Measurements from ENCODE around the gene MYO10.
"Not testable (repeated sequence)": the region's sequence is repeated elsewhere in the genome, so short reads cannot be mapped to it uniquely, and the experiment has no call there.

MYO10 gene

GRCh38 chr5:16740066-16740810 lies 195.8 kb downstream of the MYO10 start:
- TF ChIP-seq, protein P1, sequence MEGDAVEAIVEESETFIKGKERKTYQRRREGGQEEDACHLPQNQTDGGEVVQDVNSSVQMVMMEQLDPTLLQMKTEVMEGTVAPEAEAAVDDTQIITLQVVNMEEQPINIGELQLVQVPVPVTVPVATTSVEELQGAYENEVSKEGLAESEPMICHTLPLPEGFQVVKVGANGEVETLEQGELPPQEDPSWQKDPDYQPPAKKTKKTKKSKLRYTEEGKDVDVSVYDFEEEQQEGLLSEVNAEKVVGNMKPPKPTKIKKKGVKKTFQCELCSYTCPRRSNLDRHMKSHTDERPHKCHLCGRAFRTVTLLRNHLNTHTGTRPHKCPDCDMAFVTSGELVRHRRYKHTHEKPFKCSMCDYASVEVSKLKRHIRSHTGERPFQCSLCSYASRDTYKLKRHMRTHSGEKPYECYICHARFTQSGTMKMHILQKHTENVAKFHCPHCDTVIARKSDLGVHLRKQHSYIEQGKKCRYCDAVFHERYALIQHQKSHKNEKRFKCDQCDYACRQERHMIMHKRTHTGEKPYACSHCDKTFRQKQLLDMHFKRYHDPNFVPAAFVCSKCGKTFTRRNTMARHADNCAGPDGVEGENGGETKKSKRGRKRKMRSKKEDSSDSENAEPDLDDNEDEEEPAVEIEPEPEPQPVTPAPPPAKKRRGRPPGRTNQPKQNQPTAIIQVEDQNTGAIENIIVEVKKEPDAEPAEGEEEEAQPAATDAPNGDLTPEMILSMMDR (conservative IDR thresholded peaks at IDR 0.05; ENCODE audit: low read depth, low read length), result no peak
- no peak overlapping the region for H3K4me3 ChIP-seq (ENCODE audit: low read length)
- DNase-seq (ENCODE audit: low read depth), result no peak

GRCh38 chr5:16738393-16738792 lies 197.7 kb downstream of the MYO10 start:
- not testable (repeated sequence) for DNase-seq (ENCODE audit: low read depth); H3K4me3 ChIP-seq (ENCODE audit: low read length)

DNA sequence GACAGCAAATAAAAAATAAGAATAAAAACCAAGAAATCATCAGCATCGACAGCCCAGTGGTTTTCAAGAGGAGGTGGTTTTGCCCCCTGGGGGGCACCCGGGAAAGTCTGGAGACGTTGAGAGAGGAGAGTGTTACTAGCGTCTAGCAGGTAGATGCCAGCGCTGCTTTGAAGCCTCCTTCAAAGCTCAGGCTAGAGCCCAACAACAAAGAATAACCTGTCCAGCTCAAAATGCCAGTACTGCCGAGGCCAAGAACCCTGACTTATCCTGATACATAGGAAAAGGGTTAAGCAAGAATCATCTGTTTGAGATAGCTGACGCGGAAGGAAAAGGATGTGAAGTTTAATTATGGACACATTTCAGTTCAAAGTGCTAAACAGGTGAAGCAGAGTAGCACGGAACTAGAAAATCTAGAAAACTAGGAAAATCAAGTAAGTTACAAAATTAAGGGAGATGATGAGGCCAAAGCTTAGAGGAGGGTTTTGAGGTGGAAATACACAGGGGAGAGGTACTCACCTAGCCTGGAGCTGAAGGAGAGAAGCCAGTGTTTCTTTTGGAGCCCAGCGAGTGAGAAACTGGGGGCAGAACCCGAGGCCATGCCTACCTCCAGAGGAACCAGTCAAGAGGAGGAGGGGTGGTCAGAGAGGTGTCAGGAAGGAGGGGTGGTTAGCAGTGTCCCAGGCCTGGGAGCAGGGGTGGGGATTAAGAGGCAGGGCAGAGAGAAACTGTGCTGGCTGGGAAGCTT lies 198.3 kb downstream of the MYO10 start:
- TF ChIP-seq, protein P1 (conservative IDR thresholded peaks at IDR 0.05; ENCODE audit: low read depth, low read length), result no peak
- H3K4me3 ChIP-seq (ENCODE audit: low read length), result no peak overlapping the region

GRCh38 chr5:16737209-16737608 lies 198.9 kb downstream of the MYO10 start:
- TF ChIP-seq, protein P1 (conservative IDR thresholded peaks at IDR 0.05; ENCODE audit: low read depth, low read length), result no peak
- no peak overlapping the region for H3K4me3 ChIP-seq (ENCODE audit: low read length)
- no peak for DNase-seq (ENCODE audit: low read depth)

More for the DNA sequence above, 198.3 kb downstream of the MYO10 start:
- DNase-seq (ENCODE audit: low read depth), result no peak

DNA sequence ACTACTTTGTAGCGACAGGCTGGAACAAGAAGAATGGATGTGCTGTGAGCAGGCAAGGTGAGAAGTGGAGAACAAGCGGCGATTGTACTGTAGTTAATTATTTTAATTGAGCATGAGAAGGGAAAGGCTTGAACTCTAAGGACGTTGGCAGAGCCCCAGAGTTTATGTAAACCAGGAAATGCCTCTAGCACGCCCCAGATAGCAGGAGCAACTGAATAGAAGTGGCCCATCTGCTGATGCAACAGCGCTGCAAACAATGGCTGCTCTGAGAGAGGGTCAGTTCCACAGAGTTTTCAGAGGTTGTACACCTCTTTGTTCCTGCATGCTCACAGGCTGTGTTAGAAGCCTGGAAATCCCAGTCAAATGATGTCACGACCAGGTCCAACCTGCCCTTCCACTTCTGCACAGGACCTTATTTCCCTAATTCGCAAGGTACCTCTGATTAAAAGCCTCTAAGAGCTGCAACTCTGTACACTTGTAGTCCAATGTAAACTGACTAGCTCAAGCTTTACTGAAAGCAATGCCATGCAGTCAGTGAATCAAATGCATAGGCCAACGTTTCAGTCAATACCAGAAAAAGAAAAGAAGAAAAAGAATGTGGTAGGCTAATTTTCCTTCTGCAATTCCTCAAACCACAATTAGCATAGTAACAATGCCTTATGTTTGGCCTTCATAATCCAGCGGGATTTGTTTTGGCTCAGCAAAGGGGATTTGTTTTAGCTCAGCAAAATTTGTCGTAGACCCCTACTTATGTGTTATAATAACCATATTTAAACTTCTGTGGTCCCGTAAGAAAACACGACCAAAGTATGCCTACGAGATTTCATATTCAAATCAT lies 199.7 kb downstream of the MYO10 start:
- TF ChIP-seq, protein P1 (conservative IDR thresholded peaks at IDR 0.05; ENCODE audit: low read depth, low read length), result no peak
- no peak overlapping the region for H3K4me3 ChIP-seq (ENCODE audit: low read length)
- DNase-seq (ENCODE audit: low read depth), result no peak

DNA sequence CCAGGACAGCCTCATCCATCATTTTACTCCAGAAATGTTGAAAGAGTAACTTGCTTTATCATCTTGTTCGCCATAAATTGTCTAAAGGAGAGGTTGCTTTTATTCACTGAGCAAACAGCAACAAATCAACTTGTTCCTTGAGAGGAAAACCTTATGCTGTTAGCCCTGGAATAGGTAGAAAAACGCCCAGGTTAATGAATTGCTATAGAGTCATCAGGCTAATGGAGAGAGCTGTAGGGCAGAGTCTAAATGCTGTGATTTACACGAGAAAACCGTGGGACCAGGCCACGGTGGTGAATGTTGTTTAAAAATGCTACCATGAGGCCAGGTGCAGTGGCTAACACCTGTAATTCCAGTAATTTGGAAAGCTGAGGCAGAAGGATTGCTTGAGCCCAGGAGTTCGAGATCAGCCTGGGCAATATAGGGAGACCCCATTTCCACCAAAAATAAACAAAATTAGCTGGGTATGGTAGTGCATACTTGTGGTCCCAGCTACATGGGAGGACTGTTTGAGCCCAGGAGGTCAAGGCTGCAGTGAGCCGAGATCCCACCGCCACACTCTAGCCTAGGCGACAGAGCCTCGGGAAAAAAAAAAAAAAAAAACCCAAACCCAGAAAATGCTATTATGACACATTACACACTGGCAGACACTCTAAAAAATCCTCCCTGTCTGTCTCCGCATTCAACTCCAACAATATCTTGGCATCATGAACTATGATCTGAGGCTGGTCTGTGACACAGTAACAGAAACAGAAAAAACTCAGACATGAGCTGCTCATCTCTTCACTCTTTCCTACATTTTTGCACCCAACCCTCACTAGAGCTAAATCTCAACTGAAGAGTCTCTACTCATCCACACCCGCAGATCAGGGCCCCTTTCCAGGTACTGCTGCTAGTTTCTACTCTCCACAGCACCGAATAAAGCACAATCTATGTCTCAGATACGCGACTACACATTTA lies 200.7 kb downstream of the MYO10 start:
- no peak for DNase-seq (ENCODE audit: low read depth)
- no peak overlapping the region for H3K4me3 ChIP-seq (ENCODE audit: low read length)
- TF ChIP-seq, protein P1 (conservative IDR thresholded peaks at IDR 0.05; ENCODE audit: low read depth, low read length), result no peak
